ENCODE measurements around the gene SIRPA.

DNA sequence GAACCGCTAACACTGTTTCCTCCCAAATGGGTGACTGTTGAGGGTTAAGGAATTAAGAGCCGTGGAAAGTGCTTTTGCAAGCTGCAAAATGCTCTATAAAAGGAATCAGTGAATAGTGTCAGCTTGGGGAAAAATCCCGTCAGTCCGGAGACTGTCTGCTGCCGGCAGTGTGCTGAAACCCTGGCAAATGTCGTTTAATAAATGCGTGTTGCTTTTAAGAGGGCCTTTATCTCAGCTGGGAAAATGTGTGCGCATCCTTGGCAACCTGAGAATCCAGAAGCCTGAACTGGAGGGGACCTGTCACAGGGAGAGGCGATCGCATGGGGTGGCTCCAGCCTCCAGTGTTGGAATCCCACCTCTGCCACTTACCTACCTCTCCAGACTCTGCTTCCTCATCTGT, 9.8 kb downstream of the SIRPA start:
- TF ChIP-seq RAD21 (IDR thresholded peaks at IDR 0.05; ENCODE audit: insufficient read depth, low read depth, low read length) = no peak
- TF ChIP-seq, protein P1, sequence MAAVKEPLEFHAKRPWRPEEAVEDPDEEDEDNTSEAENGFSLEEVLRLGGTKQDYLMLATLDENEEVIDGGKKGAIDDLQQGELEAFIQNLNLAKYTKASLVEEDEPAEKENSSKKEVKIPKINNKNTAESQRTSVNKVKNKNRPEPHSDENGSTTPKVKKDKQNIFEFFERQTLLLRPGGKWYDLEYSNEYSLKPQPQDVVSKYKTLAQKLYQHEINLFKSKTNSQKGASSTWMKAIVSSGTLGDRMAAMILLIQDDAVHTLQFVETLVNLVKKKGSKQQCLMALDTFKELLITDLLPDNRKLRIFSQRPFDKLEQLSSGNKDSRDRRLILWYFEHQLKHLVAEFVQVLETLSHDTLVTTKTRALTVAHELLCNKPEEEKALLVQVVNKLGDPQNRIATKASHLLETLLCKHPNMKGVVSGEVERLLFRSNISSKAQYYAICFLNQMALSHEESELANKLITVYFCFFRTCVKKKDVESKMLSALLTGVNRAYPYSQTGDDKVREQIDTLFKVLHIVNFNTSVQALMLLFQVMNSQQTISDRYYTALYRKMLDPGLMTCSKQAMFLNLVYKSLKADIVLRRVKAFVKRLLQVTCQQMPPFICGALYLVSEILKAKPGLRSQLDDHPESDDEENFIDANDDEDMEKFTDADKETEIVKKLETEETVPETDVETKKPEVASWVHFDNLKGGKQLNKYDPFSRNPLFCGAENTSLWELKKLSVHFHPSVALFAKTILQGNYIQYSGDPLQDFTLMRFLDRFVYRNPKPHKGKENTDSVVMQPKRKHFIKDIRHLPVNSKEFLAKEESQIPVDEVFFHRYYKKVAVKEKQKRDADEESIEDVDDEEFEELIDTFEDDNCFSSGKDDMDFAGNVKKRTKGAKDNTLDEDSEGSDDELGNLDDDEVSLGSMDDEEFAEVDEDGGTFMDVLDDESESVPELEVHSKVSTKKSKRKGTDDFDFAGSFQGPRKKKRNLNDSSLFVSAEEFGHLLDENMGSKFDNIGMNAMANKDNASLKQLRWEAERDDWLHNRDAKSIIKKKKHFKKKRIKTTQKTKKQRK (IDR thresholded peaks at IDR 0.05; ENCODE audit: low read depth, low read length) = no peak

Measured in GM12878 (cell line).